Endothelial cell of umbilical vein (primary cell): ENCODE data around the gene RAMP1. TPM values are rescaled to one million over a fixed set of nuclear protein-coding genes. Genes with fewer than 3 reads are reported as not detected.

Source experiments
- BruUV-seq: library from RNA; stranded (reverse); fragments of 400-500 nt; replicated peaks from 2 replicates; lab custom pipeline; 2021; lab: Mats Ljungman, UMichigan
- CTCF ChIA-PET: fragments of 300-600, 350-600 bp; sonication (Branson Sonifier 250); formaldehyde crosslinking; loops from one replicate; lab custom pipeline; 2021; ENCODE audit warnings: antibody characterized with exemption, inconsistent platforms; lab: Charles Lee
- POLR2A ChIA-PET: fragments of 300-600, 350-600 bp; sonication (Branson Sonifier 250); formaldehyde crosslinking; loops from one replicate; lab custom pipeline; 2021; ENCODE audit warnings: antibody characterized with exemption, inconsistent platforms; lab: Charles Lee
- DNase-seq: peaks from one replicate; pipeline ENCODE4 v3.0.0-alpha.2; 2011; ENCODE audit warnings: low read depth, low spot score
- FAIRE-seq: peaks from 2 replicates; lab custom pipeline; 2011; peaks lifted over from hg19 to GRCh38; lab: Jason Lieb, UNC
- H2AFZ ChIP-seq: 2 replicates; pipeline ENCODE4 v1.6.0; 2012; ENCODE audit warnings: low read depth, low read length, control low read depth, inconsistent platforms
- H3K27ac ChIP-seq: 2 replicates; pipeline ENCODE4 v1.5.1; 2011; ENCODE audit warnings: low read depth, mild to moderate bottlenecking, control low read depth, low read length, moderate library complexity; ENCODE audit not compliant: insufficient read depth
- H3K27me3 ChIP-seq, 2 experiments: 2 replicates each; pipeline versions ENCODE4 v1.6.0 to v1.6.1; 2011; ENCODE audit warnings: low read length in 2 of 2, mixed read lengths in 1 of 2; ENCODE audit not compliant: control insufficient read depth in 2 of 2, insufficient read depth in 2 of 2
- H3K36me3 ChIP-seq, 2 experiments: 2 replicates in 1 of 2; 3 replicates in 1 of 2; pipeline ENCODE4 v1.5.1; 2011; ENCODE audit warnings: low read length in 2 of 2, mild to moderate bottlenecking in 1 of 2, moderate library complexity in 1 of 2; ENCODE audit not compliant: control insufficient read depth in 2 of 2, insufficient read depth in 2 of 2; ENCODE audit errors: extremely low read depth in 1 of 2
- H3K4me1 ChIP-seq: 3 replicates; pipeline ENCODE4 v1.5.1; 2011; ENCODE audit warnings: mild to moderate bottlenecking, low read length; ENCODE audit not compliant: control insufficient read depth, insufficient read depth; ENCODE audit errors: extremely low read depth
- H3K4me2 ChIP-seq: 2 replicates; pipeline ENCODE4 v1.6.1; 2011; ENCODE audit warnings: low read length, control low read depth, mixed read lengths; ENCODE audit not compliant: insufficient read depth
- H3K4me3 ChIP-seq, 3 experiments: fragments of 200-600 bp in 1 of 3; sonication (generic), shearing (Covaris generic) in 1 of 3; replicated peaks in 1 of 3; 2 replicates each; pipeline ENCODE4 v1.5.1; 2011 to 2016; ENCODE audit warnings: control low read depth in 3 of 3, low read length in 3 of 3, mild to moderate bottlenecking in 2 of 3, inconsistent platforms in 1 of 3, low read depth in 1 of 3, moderate library complexity in 1 of 3; ENCODE audit not compliant: insufficient read depth in 1 of 3
- H3K79me2 ChIP-seq: 2 replicates; pipeline ENCODE4 v1.6.0; 2012; ENCODE audit warnings: low read length, inconsistent platforms; ENCODE audit not compliant: control insufficient read depth, insufficient read depth
- H3K9ac ChIP-seq: replicated peaks from 2 replicates; pipeline ENCODE3; 2011; ENCODE audit warnings: low read length, control low read depth; ENCODE audit not compliant: insufficient read depth; ENCODE audit errors: extremely low read depth
- H3K9me1 ChIP-seq: replicated peaks from 3 replicates; pipeline ENCODE4 v1.6.0; 2011; ENCODE audit warnings: mild to moderate bottlenecking, low read length; ENCODE audit not compliant: control insufficient read depth, insufficient read depth; ENCODE audit errors: extremely low read depth
- H3K9me3 ChIP-seq: replicated peaks from 2 replicates; pipeline ENCODE4 v1.5.1; 2012; ENCODE audit warnings: low read length, inconsistent platforms; ENCODE audit not compliant: control insufficient read depth, insufficient read depth
- H4K20me1 ChIP-seq: replicated peaks from 2 replicates; pipeline ENCODE3; 2011; ENCODE audit warnings: mild to moderate bottlenecking, low read length; ENCODE audit not compliant: control insufficient read depth, insufficient read depth; ENCODE audit errors: extremely low read depth
- FOS ChIP-seq: IDR thresholded peaks from 2 replicates; pipeline ENCODE4 v1.6.1; 2011; ENCODE audit warnings: mild to moderate bottlenecking, low read length, moderate library complexity, borderline replicate concordance; ENCODE audit not compliant: insufficient read depth
- GATA2 ChIP-seq: IDR thresholded peaks from 2 replicates; pipeline ENCODE4 v1.7.0; 2011; ENCODE audit warnings: low read depth, mild to moderate bottlenecking, moderate library complexity, mixed read lengths, low read length; ENCODE audit not compliant: insufficient read length, insufficient read depth
- JUN ChIP-seq: IDR thresholded peaks from 2 replicates; pipeline ENCODE4 v1.6.1; 2011; ENCODE audit warnings: borderline replicate concordance, low read depth; ENCODE audit not compliant: insufficient read length, insufficient read depth
- MYC ChIP-seq: IDR thresholded peaks from one replicate; pipeline ENCODE4 v1.6.1; 2011; ENCODE audit warnings: mild to moderate bottlenecking, low read depth, low read length
- POLR2A ChIP-seq: IDR thresholded peaks from 2 replicates; pipeline ENCODE4 v1.6.1; 2012; ENCODE audit warnings: low read depth, mild to moderate bottlenecking, control low read depth, low read length
- POLR2AphosphoS5 ChIP-seq: IDR thresholded peaks from 2 replicates; pipeline ENCODE4 v1.6.1; 2012; ENCODE audit warnings: low read depth, mild to moderate bottlenecking, control low read depth, low read length, moderate library complexity; ENCODE audit not compliant: insufficient read depth
- dilution Hi-C: fragments of 300-500 bp; cut with MboI; formaldehyde crosslinking; loops from one replicate; pipeline ENCODE4 v1.15.0; 2019; ENCODE audit warnings: low sequenced_read_pairs; ENCODE audit not compliant: extremely low pct_ligation_motif_present
- intact Hi-C: fragments of 100-400 bp; cut with micrococcal nuclease; formaldehyde crosslinking; loops from one replicate; pipeline ENCODE4 v1.10.0; 2022
- polyA plus RNA-seq, 4 experiments: library from polyadenylated mRNA; depleted of rRNA in 3 of 4; stranded (reverse) in 3 of 4; unstranded in 1 of 4; fragments of >200 nt; gene quantifications; 2 replicates each; pipeline versions ENCODE4 v1.2.1 to v1.2.3, GENCODE V29; 2011 to 2012; ENCODE audit warnings: missing spikeins in 1 of 4
- total RNA-seq: library from RNA; stranded (reverse); gene quantifications from 2 replicates; pipeline ENCODE4 v1.2.3, GENCODE V29; 2021
- TF ChIP-seq, protein P1 (sequence below), 2 donors: IDR thresholded peaks; 1 replicate in 1 of 2; 2 replicates in 1 of 2; pipeline ENCODE4 v1.5.1; 2011; ENCODE audit warnings: low read length in 2 of 2, mild to moderate bottlenecking in 2 of 2, moderate library complexity in 2 of 2, control low read depth in 1 of 2, inconsistent platforms in 1 of 2, low read depth in 1 of 2; ENCODE audit not compliant: insufficient read depth in 1 of 2; ENCODE audit errors: extremely low read depth in 1 of 2
- TF ChIP-seq, protein P2 (sequence below): IDR thresholded peaks from 2 replicates; pipeline ENCODE4 v1.6.1; 2011; ENCODE audit not compliant: insufficient read depth, insufficient read length

RAMP1 gene
- total and polyA plus RNA-seq, 2 donors (not counting 3 experiments of a cell fraction or from before 2014, with no cell fraction given) = 0.18 TPM; not detected in 1

DNA sequence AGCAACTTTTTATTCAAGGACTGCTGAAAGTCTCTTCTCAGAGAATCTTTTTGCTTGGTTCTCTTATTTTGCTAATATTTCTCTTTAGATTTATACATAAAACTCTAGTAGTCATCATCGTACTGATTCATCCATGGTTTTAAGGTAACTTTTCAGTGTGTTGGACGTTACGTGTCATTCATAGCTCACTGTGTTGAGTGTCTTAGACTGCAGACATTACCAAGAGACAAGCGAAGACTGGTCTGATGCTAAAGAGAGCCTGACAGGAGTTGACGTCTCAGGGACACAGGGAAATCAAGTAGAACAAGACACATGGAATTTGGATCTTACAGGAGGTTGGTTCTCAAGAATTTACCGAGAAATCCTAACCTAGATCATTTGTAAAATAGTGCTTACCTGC is 35.3 kb upstream of the RAMP1 start:
- CTCF ChIA-PET = interaction anchor here (1.2 kb wide), 1 partner anchor 13 kb away, joined by 3 read pairs; no protein-coding TSS in a partner anchor
- intact Hi-C loops (no loop called here), dilution Hi-C loops (no loop called here)
- no peaks in the 10 kb centered on the region for H3K4me1 ChIP-seq
- H3K4me3 ChIP-seq = no peak overlapping the region
- H2AFZ ChIP-seq = no peak overlapping the region
- no peaks in the 10 kb centered on the region for H3K27me3 ChIP-seq
- H3K36me3 ChIP-seq = no peaks in the 10 kb centered on the region
- no peak overlapping the region for H3K9ac ChIP-seq
- no peak overlapping the region for H3K27ac ChIP-seq
- TF ChIP-seq, protein P1, sequence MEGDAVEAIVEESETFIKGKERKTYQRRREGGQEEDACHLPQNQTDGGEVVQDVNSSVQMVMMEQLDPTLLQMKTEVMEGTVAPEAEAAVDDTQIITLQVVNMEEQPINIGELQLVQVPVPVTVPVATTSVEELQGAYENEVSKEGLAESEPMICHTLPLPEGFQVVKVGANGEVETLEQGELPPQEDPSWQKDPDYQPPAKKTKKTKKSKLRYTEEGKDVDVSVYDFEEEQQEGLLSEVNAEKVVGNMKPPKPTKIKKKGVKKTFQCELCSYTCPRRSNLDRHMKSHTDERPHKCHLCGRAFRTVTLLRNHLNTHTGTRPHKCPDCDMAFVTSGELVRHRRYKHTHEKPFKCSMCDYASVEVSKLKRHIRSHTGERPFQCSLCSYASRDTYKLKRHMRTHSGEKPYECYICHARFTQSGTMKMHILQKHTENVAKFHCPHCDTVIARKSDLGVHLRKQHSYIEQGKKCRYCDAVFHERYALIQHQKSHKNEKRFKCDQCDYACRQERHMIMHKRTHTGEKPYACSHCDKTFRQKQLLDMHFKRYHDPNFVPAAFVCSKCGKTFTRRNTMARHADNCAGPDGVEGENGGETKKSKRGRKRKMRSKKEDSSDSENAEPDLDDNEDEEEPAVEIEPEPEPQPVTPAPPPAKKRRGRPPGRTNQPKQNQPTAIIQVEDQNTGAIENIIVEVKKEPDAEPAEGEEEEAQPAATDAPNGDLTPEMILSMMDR (IDR thresholded peaks at IDR 0.05; ENCODE audit: extremely low read depth in 1 of 2, insufficient read depth in 1 of 2, low read depth in 1 of 2, low read length in 2 of 2) = no peak
- TF ChIP-seq FOS = no peak
- no peak for TF ChIP-seq GATA2
- no peak for TF ChIP-seq JUN
- TF ChIP-seq, protein P2, sequence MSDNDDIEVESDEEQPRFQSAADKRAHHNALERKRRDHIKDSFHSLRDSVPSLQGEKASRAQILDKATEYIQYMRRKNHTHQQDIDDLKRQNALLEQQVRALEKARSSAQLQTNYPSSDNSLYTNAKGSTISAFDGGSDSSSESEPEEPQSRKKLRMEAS = no peak
- TF ChIP-seq MYC = no peak
- no peak for TF ChIP-seq POLR2A
- no peak for TF ChIP-seq POLR2AphosphoS5
- H3K9me1 ChIP-seq = no peaks in the 10 kb centered on the region
- H4K20me1 ChIP-seq = no peaks in the 10 kb centered on the region
- no peak for DNase-seq
- no peak overlapping the region for H3K4me2 ChIP-seq
- no peaks in the 10 kb centered on the region for H3K79me2 ChIP-seq
- H3K9me3 ChIP-seq = no peaks in the 10 kb centered on the region
- POLR2A ChIA-PET = no interaction called here
- BruUV-seq = no TSS peak
- FAIRE-seq = no peak
